Neuronal stem cell (in vitro differentiated cells): ENCODE measurements around the gene STX3.

Experiments used
- DNase-seq: peaks from one replicate; pipeline ENCODE4 v3.0.0-alpha.2; 2013; ENCODE audit warnings: low spot score
- H2AFZ ChIP-seq: one replicate; pipeline ENCODE4 v1.6.1; 2013; ENCODE audit warnings: mild to moderate bottlenecking, low read length, inconsistent platforms
- H2AK5ac ChIP-seq: 2 replicates; pipeline ENCODE4 v1.6.1; 2013; ENCODE audit warnings: low read depth, mild to moderate bottlenecking, inconsistent platforms, low read length, moderate library complexity, mixed read lengths
- H2BK120ac ChIP-seq: 2 replicates; pipeline ENCODE4 v1.6.1; 2013; ENCODE audit warnings: low read depth, mild to moderate bottlenecking, inconsistent platforms, low read length, moderate library complexity, mixed read lengths
- H2BK12ac ChIP-seq: one replicate; pipeline ENCODE4 v1.6.1; 2013; ENCODE audit warnings: low read length, inconsistent platforms
- H2BK15ac ChIP-seq: 2 replicates; pipeline ENCODE4 v1.6.1; 2013; ENCODE audit warnings: mild to moderate bottlenecking, low read length, inconsistent platforms, mixed read lengths
- H2BK5ac ChIP-seq: one replicate; pipeline ENCODE4 v1.6.1; 2013; ENCODE audit warnings: inconsistent platforms, mild to moderate bottlenecking, low read length, moderate library complexity
- H3K14ac ChIP-seq: one replicate; pipeline ENCODE4 v1.6.1; 2013; ENCODE audit warnings: low read length, inconsistent platforms
- H3K18ac ChIP-seq: 2 replicates; pipeline ENCODE4 v1.6.1; 2013; ENCODE audit warnings: low read length, inconsistent platforms
- H3K23ac ChIP-seq: 2 replicates; pipeline ENCODE4 v1.6.1; 2013; ENCODE audit warnings: low read depth, mild to moderate bottlenecking, mixed read lengths, low read length, inconsistent platforms; ENCODE audit not compliant: poor library complexity
- H3K27ac ChIP-seq: replicated peaks from 3 replicates; pipeline ENCODE4 v1.5.1; 2013; ENCODE audit warnings: low read length, inconsistent platforms
- H3K27me3 ChIP-seq, 3 experiments: 2 replicates each; pipeline ENCODE4 v1.6.1; 2013; ENCODE audit warnings: low read length in 3 of 3, mild to moderate bottlenecking in 2 of 3, inconsistent platforms in 1 of 3, low read depth in 1 of 3, mixed read lengths in 1 of 3, moderate library complexity in 1 of 3; ENCODE audit not compliant: control insufficient read depth in 3 of 3, insufficient read depth in 3 of 3
- H3K36me3 ChIP-seq, 2 donors: replicated peaks in 1 of 2; 2 replicates each; pipeline ENCODE4 v1.6.1; 2013; ENCODE audit warnings: low read length in 2 of 2; ENCODE audit not compliant: control insufficient read depth in 2 of 2, insufficient read depth in 2 of 2
- H3K4ac ChIP-seq: 2 replicates; pipeline ENCODE4 v1.6.1; 2013; ENCODE audit warnings: inconsistent platforms, mild to moderate bottlenecking, low read length, moderate library complexity
- H3K4me1 ChIP-seq, 2 donors: 1 replicate in 1 of 2; 2 replicates in 1 of 2; pipeline ENCODE4 v1.6.1; 2013; ENCODE audit warnings: low read length in 2 of 2, low read depth in 1 of 2; ENCODE audit not compliant: control insufficient read depth in 2 of 2, insufficient read depth in 1 of 2
- H3K4me2 ChIP-seq: one replicate; pipeline ENCODE4 v1.6.1; 2013; ENCODE audit warnings: mild to moderate bottlenecking, low read length, inconsistent platforms; ENCODE audit not compliant: insufficient read depth, poor library complexity, severe bottlenecking
- H3K4me3 ChIP-seq, 2 donors: 2 replicates each; pipeline ENCODE4 v1.5.1; 2013; ENCODE audit warnings: low read length in 2 of 2, mild to moderate bottlenecking in 2 of 2, inconsistent platforms in 1 of 2, moderate library complexity in 1 of 2
- H3K79me1 ChIP-seq: one replicate; pipeline ENCODE4 v1.6.1; 2013; ENCODE audit warnings: low read depth, mild to moderate bottlenecking, inconsistent platforms, low read length, moderate library complexity
- H3K9ac ChIP-seq: one replicate; pipeline ENCODE4 v1.6.1; 2013; ENCODE audit warnings: mild to moderate bottlenecking, low read depth, low read length, inconsistent platforms; ENCODE audit not compliant: poor library complexity
- H3K9me3 ChIP-seq, 2 donors: replicated peaks in 1 of 2; 2 replicates each; pipeline versions ENCODE3 to v1.6.1; 2013; ENCODE audit warnings: low read length in 2 of 2, mild to moderate bottlenecking in 2 of 2, inconsistent platforms in 1 of 2, low read depth in 1 of 2, mixed read lengths in 1 of 2, moderate library complexity in 1 of 2; ENCODE audit not compliant: control insufficient read depth in 2 of 2, insufficient read depth in 1 of 2
- H4K8ac ChIP-seq: one replicate; pipeline ENCODE4 v1.6.1; 2013; ENCODE audit warnings: low read depth, mild to moderate bottlenecking, inconsistent platforms, low read length, moderate library complexity
- H4K91ac ChIP-seq: one replicate; pipeline ENCODE4 v1.6.1; 2013; ENCODE audit warnings: low read length, low read depth, mild to moderate bottlenecking, inconsistent platforms; ENCODE audit not compliant: poor library complexity
- WGBS, 2 donors: extraction: QIAGEN DNeasy Blood & Tissue Kit; methylation state at CpG; one replicate each; pipeline ENCODE4 v1.1.7; 2013; ENCODE audit warnings: missing lambda C conversion rate in 2 of 2, mixed read lengths in 1 of 2; ENCODE audit not compliant: insufficient read length in 2 of 2, insufficient replicate concordance in 1 of 2; ENCODE audit errors: extremely low coverage in 2 of 2; 5-methylcytosine and 5-hydroxymethylcytosine counted together

Gene STX3

GRCh38 chr11:59810189-59810910, 55.2 kb downstream of the STX3 start, which contains the start of gene MRPL16:
TSS of gene MRPL16 (minus strand) at chr11:59810778. CDS start at chr11:59810658, 120 bp downstream.
- Histone ChIP-seq H2BK120ac (no peak within 1 kb of the TSS), H4K91ac (no peak within 1 kb of the TSS)

GRCh38 chr11:59810911-59811259, 55.7 kb downstream of the STX3 start:
- H3K36me3 ChIP-seq, result peaks cover 13 to 31% of the 10 kb centered on the region in 2 donors
- no peak overlapping the region for H2BK5ac ChIP-seq
- WGBS, 2 donors, result no CpG with 5 or more reads among the region's 8 CpGs
- H4K8ac ChIP-seq, result no peak overlapping the region
- H2AK5ac ChIP-seq, result no peak overlapping the region
- no peak overlapping the region for H4K91ac ChIP-seq
- no peak overlapping the region for H2BK15ac ChIP-seq
- peak overlapping the region; percentile 94 for H2AFZ ChIP-seq
- no peak overlapping the region for H3K9ac ChIP-seq
- H3K4me1 ChIP-seq, result peaks cover 0 to 2% of the 10 kb centered on the region in 2 donors
- H3K23ac ChIP-seq, result peak overlapping the region; percentile 20
- H2BK12ac ChIP-seq, result no peak overlapping the region
- DNase-seq, result no peak
- peaks cover 4% of the 10 kb centered on the region for H3K79me1 ChIP-seq
- H3K4me2 ChIP-seq, result peak overlapping the region; percentile 65
- H2BK120ac ChIP-seq, result no peak overlapping the region
- H3K4me3 ChIP-seq, result peak overlapping the region; percentile 72 to 83
- H3K4ac ChIP-seq, result no peak overlapping the region
- no peak overlapping the region for H3K27ac ChIP-seq
- no peaks in the 10 kb centered on the region for H3K9me3 ChIP-seq
- no peak overlapping the region for H3K14ac ChIP-seq
- H3K27me3 ChIP-seq, result peaks cover 0 to 5% (median 0%) of the 10 kb centered on the region in 3 experiments
- no peak overlapping the region for H3K18ac ChIP-seq

More at GRCh38 chr11:59810189-59810910, 55.2 kb downstream of the STX3 start, which contains the start of gene MRPL16:
- Histone ChIP-seq H3K4me2 (peak within 1 kb of the TSS; percentile 65), H4K8ac (no peak within 1 kb of the TSS), H3K4me1 (peaks cover 0 to 2% of the 10 kb centered on the region in 2 donors), H2BK15ac (no peak within 1 kb of the TSS), H3K27ac (no peak within 1 kb of the TSS), H3K4me3 (peak within 1 kb of the TSS; percentile 72 to 83), H2BK5ac (no peak within 1 kb of the TSS), H3K9ac (peak within 1 kb of the TSS; percentile 90), H3K18ac (peak within 1 kb of the TSS; percentile 88), H3K79me1 (peaks cover 4% of the 10 kb centered on the region), H3K9me3 (no peaks in the 10 kb centered on the region), H3K36me3 (peaks cover 13 to 36% of the 10 kb centered on the region in 2 donors), H3K23ac (peak within 1 kb of the TSS; percentile 20), H2AK5ac (no peak within 1 kb of the TSS), H3K14ac (peak within 1 kb of the TSS; percentile 39), H2AFZ (peak within 1 kb of the TSS; percentile 94), H3K27me3 (peaks cover 0 to 5% (median 0%) of the 10 kb centered on the region in 3 experiments), H2BK12ac (no peak within 1 kb of the TSS), H3K4ac (no peak within 1 kb of the TSS)
- peak; percentile 83 for DNase-seq
- no CpG with 5 or more reads among the region's 54 CpGs for WGBS, 2 donors

GRCh38 chr11:59812220-59812619, 57.0 kb downstream of the STX3 start:
- H3K27ac ChIP-seq, result no peak overlapping the region
- no peak overlapping the region for H4K8ac ChIP-seq
- H3K14ac ChIP-seq, result no peak overlapping the region
- no peak overlapping the region for H2BK120ac ChIP-seq
- no peaks in the 10 kb centered on the region for H3K9me3 ChIP-seq
- no peak overlapping the region for H2AFZ ChIP-seq
- no peak for DNase-seq
- WGBS, 2 donors, result no CpG with 5 or more reads among the region's 2 CpGs
- H3K4me1 ChIP-seq, result peaks cover 0 to 2% of the 10 kb centered on the region in 2 donors
- no peak overlapping the region for H2AK5ac ChIP-seq
- no peak overlapping the region for H3K23ac ChIP-seq
- H4K91ac ChIP-seq, result no peak overlapping the region
- H3K9ac ChIP-seq, result no peak overlapping the region
- no peak overlapping the region for H2BK15ac ChIP-seq
- H3K36me3 ChIP-seq, result peaks cover 2 to 18% of the 10 kb centered on the region in 2 donors
- H3K79me1 ChIP-seq, result peaks cover 2% of the 10 kb centered on the region
- no peak overlapping the region for H3K4me3 ChIP-seq
- no peak overlapping the region for H2BK5ac ChIP-seq
- H3K4ac ChIP-seq, result no peak overlapping the region
- H3K4me2 ChIP-seq, result no peak overlapping the region
- H3K18ac ChIP-seq, result no peak overlapping the region
- H3K27me3 ChIP-seq, result peaks cover 0 to 5% (median 0%) of the 10 kb centered on the region in 3 experiments
- no peak overlapping the region for H2BK12ac ChIP-seq

GRCh38 chr11:59813364-59813763, 58.2 kb downstream of the STX3 start:
- Histone ChIP-seq H4K91ac (no peak overlapping the region), H3K36me3 (peaks cover 2 to 6% of the 10 kb centered on the region in 2 donors), H2AFZ (no peak overlapping the region), H3K27ac (no peak overlapping the region), H3K79me1 (peaks cover 2% of the 10 kb centered on the region), H3K27me3 (peaks cover 0 to 10% (median 0%) of the 10 kb centered on the region in 3 experiments), H3K14ac (no peak overlapping the region), H2BK15ac (no peak overlapping the region), H4K8ac (no peak overlapping the region), H3K4me2 (no peak overlapping the region), H2AK5ac (no peak overlapping the region), H2BK12ac (no peak overlapping the region), H3K9me3 (no peaks in the 10 kb centered on the region), H2BK120ac (no peak overlapping the region), H3K9ac (no peak overlapping the region), H3K18ac (no peak overlapping the region), H3K4me3 (no peak overlapping the region), H2BK5ac (no peak overlapping the region), H3K4ac (no peak overlapping the region), H3K23ac (no peak overlapping the region), H3K4me1 (peaks cover 0 to 2% of the 10 kb centered on the region in 2 donors)
- WGBS, 2 donors, result no CpG with 5 or more reads among the region's 1 CpG
- no peak for DNase-seq
